Muscle of back (tissue), 11 donors: Measurements from ENCODE around the gene LSM14B. TPM values are rescaled to one million over a fixed set of nuclear protein-coding genes. Genes with fewer than 3 reads are reported as not detected.

Experiments used
- DNase-seq, 3 donors: peaks; one replicate each; pipeline versions ENCODE4 v3.0.0 to v3.0.0-alpha.2; 2013
- polyA plus RNA-seq, 10 donors: library from polyadenylated mRNA; unstranded; fragments of 120-200 nt; gene quantifications; one replicate each; pipeline ENCODE4 v1.2.1, GENCODE V29; 2013; ENCODE audit not compliant: insufficient read length in 10 of 10

LSM14B gene
- polyA plus RNA-seq, 10 donors, result 60.9 to 93.3 (median 79.6) TPM

DNA sequence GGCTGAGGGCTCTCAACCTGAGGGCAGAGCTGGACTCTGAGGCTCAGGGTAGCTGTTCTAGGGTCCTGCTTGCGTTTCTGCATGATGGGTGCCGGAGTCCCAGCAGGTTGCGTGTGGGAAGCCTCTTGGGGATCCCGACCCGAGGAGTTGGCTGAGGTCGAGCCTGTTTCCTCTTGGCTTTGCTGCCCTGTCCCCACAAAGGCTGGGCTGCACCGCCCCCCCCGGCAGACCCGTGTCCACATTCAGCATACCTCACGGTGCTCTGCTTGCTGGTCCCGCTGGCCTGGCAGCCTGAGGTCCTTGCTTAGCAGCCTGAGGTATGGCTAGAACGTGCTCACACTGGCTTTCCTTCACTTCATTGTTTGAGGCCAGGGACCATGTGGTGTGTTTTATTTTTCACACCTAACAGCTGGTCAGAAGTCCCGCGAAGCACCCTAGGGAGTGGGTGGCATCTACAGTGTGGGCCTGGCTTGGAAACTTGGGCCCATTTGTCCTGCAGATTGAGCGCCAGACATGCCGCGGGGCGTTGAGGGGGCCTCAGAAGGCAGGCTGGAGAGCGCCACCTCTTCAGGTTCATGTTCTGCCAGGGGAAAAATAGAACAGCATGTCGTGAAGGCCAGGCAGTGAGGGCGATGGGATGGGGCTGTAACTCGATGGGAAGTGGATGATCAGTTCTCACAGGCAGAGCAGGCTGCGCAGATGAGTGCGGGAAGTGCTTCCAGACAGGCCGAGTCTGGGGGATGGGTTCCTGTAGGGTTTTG, 9.5 kb downstream of the LSM14B start:
- DNase-seq, result no peak

DNA sequence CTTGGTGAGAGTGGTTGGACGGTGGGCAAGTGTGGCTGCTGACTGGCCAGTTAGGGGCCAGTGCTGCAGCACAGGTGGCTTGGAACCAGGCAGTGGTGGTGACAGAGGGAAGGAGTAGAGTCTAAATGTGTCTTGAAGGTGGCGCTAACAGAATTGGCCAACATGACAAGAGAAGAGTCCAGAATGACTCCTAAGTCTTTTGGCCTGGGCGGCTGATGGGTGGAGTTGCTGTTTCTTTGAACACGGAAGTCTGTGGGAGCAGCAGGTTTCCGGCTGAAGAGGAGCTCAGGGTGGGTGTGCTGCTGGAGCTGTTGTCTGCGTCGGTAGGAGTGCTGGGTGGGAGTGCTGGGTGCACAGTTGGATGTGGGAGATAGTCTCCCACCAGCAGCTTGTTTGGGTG, 10.1 kb downstream of the LSM14B start:
- DNase-seq, result no peak

DNA sequence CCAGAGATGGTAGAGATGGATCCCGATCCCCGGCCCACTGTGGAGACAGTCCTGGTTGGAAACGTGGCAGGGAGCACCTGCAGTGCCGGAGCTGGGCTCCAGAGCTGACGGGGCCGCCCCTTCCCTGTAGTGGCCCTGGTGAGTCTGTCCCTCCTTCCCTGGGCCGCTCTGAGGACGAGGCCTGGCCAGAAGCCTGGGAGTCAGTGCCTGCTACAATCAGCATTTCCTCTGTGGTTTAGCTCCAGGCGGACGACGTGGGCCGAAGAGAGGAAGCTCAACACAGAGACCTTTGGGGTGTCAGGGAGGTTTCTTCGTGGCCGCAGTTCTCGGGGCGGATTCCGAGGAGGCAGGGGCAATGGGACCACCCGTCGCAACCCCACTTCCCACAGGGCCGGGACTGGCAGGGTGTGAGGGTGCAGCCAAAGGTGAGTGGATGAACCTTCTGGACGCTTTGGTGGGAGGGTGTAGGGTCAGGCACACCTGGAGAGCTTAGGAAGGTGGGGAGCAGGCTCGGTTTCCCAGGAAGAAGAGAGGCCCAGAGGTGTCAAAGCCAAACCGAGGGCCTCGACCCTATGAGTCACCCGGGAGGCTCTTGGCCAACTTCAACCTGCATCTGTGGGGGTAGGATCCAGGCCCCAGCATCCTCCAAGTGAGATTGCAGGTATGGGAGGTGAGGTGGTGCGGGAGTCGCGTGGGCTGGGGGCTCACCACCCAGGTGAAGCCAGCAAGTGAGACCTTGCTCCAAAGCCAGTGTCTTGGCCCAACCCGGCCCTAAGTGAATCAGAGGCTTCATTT, 11.0 kb downstream of the LSM14B start:
- no peak for DNase-seq

DNA sequence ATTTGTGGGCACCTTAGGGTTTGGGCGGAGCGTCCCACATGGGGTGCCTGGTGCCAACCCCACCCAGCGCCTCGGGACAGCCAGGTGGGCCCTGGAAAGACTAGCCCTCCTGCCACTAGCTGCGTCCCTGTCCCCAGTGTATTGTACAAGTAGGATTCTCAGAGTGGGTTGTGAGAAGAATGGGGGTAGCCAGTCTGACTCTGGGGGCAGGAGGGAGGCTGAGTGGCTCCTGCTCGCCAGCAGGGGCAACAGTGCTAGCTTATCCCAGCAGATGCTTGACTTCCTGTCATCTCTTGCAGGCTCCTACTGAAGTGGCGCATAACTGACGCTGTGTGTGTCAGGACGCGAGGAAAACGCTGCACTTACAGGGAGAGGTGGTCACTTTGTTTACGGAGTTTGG, 11.6 kb downstream of the LSM14B start:
- no peak for DNase-seq

DNA sequence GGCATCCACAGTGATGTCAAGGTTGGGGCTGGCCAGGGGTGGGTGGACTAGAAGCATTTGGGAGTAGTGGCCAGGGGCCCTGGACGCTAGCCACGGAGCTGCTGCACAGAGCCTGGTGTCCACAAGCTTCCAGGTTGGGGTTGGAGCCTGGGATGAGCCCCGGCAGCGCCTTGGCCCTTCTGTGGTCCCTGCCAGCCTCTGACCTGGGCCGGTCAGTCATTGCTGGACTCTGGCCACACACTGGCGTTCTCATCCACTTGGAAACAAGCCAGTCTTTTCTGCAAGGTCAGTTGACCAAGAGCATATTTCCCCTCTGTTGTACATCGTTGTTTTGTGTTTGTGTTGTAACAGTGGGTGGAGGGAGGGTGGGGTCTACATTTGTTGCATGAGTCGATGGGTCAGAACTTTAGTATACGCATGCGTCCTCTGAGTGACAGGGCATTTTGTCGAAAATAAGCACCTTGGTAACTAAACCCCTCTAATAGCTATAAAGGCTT, 12.5 kb downstream of the LSM14B start:
- DNase-seq, result no peak

DNA sequence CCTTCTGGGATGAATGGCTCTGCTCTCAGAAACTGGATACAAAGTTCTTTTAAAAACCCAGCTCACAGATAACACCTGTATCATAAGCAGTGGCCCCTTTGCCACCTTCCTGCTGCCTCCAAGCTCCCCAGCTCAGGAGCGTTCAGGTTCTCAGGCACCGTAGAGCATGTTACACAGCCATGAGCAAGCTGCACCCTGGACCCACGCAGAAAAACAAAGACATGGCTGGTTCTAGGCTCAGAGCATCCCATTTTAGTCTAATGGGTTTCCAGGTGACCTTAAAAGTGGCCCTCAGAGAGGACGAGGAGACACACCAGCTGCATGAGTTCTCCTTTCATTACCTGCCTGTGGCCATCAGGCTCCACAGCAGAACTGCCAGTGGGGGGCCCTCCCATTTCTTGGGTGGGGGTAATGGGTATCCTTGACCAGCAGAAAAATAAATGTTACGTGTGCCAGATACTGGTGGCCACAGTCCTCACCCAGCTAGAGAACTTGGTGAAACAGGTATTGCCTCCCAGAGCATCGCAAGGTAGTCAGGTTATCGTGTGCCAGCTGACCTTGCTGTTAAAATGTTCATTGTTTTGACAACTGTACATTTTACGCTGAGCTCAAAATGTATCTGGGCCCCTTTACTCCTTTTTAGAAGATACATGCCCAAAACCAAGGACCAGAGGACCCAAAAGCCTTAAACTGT, 13.4 kb downstream of the LSM14B start:
- DNase-seq, result no peak

DNA sequence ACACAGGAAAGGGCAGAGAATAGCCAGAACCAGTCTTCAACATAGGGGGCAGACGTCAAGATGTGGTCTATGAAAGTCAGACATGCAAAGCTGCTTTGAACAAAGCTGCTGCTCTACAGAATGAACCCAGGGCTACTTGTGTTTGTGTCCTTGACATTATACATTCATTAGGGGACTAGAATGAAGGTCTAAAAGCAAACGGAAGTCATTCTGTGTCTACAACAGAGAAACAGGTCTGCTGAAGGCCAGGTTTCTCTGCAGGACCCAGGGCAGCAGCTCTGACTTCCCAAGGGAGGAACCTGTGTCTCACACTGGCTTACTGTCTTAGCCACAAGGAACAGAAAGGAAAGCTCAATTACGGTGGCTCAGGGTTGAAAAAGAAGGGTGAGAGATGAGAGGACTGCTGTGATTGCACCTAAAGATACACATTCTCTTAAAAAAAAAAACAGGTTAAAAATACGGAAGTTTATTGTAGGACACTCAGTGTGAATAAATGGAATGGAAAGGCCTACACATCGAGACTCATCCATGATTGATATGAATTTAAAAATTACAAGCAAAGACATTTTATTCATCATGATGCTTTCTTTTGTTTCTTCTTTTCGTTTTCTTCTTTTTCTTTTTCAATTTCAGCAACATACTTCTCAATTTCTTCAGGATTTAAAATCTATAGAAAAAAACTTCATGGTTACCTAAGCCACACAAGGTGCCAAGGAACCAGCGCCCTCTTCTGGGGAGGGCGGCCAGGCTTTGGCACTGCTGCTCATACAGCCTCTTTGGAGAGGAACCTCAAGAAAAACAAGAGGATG, 14.2 kb downstream of the LSM14B start:
- DNase-seq, result peak in 2 of 3 donors; percentile 71 to 78

DNA sequence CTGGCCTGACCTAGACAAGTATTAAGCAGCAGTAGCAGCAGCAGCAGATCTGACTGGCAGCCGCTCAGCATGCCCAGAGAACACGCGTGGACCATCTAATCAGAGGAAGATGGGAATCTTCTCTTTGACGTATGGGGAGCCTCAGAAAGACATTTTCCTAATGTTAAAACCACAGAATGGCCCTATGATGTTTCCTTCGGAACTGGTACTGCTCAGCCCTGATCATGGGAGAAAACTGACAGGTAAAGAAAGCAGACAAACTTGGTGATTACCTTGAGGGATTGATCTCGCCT, 14.8 kb downstream of the LSM14B start:
- no peak for DNase-seq

DNA sequence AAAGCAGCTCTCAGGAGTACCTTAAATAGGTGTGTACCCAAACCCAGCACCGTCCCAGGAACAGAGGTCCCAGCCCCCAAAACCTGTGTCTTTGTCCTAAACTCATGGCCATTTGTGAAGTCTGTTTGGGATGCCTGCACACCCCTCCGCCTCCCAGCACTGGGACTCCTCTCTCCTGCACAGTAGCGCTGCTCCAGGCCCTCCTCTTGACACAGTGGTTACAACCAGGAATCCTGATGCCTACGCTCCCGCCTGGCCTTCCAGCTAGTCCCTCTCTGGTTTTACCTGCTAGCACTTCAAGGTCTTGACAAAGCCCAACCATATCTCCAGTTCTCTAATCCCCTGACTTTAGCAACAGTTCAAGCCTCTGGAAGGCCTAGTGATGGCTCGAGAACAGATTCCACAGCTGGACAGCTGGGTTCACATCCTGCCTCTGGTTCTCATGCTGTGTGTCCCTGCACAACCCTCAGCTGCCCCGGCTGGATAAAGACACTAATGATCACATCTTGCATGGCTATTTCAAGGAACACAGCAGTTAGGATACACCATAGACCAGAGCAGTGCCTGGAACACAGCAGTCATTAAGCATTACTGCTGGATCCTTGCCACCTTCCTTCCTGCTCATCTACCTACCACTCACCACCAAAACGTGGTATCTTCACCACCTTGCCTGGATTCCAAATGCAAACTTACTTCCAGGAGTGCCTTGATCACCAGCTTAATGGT, 15.4 kb downstream of the LSM14B start:
- no peak for DNase-seq

DNA sequence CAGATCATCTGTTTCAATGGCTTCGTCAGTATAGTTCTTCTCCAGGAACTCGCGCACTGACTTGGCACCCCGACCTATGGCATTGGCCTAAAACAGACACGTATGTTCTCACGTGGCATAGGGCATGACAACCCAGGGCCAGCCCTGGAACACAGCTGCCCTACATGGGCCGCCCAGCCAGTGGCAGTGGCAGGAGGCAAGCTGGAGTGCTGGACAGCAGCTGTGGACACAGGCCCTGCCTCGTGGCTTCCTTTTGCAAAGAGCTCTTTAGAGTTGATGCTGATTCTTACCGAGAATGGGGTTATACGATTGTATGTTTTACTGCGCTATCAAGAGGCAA, 15.9 kb downstream of the LSM14B start:
- DNase-seq, result no peak

DNA sequence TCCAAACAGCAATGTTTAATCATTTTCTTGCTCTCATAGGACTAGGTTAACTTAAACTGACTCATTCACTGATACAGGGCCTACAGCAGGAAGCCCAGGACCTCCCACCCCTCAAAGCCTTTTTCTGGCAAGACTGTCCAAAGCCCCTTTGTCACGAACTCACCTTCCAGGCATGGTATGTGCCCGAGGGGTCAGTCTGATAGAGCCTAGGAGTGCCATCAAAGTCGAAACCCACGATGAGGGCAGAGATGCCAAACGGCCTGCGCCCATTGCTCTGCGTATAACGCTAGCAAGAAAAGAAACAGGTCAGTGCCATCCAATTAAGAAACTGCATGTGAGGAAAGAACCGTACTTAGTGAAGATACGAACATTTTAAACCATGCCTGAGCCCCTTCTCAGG, 16.6 kb downstream of the LSM14B start:
- no peak for DNase-seq

DNA sequence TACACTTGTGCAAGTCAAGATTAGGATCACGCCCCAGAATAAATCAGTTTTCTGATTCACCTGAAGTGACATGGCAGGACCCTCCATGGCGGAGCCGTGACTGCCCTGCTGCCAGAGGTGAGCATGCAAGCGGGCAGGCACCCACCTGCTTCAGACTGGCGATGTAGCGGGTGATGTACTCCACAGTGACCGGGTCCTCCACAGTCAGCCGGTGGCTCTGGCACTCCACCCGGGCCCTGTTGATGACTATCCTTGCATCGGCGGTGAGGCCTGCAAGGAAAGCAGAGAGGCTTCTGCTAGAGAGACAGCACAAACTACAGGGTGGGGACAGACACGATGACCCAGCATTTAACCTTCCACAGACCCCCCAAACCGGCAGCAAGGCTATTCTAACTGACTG, 17.4 kb downstream of the LSM14B start:
- no peak for DNase-seq

DNA sequence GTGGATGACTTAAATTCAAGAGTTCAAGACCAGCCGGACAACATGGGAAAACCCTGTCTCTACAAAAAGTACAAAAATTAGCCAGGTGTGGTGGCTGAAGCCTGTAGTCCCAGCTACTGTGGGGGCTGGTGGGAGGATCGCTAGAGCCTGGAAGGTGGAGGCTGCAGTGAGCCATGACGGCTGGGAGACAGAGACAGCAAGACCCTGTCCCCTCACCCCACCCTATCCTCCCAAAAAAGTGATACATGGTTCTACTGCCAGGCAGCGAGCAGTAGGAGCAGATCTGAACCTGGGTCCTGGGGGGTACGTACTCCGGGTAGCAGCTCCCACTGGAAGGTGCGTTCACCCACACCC, 18.7 kb downstream of the LSM14B start:
- DNase-seq, result no peak

DNA sequence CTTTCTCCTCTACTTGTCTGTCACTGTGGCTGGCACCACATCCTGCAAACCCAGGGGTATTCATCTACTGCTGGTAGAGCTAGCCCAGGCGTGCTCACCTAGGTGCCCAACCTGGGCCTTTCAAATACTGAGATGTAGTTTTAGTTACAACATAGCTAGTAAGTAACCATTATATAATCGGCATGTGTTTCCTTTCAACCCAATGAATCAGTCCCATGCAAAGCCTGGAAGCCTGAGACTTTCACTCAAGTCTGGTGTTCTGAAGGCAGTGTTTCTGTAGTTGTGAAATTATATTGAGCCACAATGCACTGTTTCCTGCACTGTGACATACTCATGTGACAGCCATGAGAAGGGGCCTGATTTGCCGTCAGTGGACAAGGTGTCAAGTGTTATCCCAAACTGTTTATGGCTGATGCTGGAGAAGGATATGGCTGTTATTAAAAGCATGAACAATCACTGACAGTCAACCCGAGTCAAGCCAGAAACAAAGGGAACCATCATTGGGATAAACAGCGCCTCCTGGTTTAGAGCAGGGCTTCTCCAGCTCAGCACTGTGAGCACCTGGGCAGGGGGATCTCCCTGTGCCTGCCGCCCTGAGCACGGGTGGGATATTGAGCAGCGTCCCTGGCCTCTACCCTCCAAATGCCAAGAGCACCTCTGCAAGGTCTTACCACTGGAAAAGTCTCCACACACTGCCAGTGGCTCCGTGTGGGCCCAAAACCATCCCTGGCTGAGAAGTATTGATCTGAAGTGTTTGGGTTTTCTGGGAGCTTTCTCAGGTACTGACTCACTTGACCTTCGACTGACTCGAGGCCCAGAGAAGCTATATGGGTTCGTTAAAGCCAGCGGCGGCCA, 19.3 kb downstream of the LSM14B start:
- no peak for DNase-seq

DNA sequence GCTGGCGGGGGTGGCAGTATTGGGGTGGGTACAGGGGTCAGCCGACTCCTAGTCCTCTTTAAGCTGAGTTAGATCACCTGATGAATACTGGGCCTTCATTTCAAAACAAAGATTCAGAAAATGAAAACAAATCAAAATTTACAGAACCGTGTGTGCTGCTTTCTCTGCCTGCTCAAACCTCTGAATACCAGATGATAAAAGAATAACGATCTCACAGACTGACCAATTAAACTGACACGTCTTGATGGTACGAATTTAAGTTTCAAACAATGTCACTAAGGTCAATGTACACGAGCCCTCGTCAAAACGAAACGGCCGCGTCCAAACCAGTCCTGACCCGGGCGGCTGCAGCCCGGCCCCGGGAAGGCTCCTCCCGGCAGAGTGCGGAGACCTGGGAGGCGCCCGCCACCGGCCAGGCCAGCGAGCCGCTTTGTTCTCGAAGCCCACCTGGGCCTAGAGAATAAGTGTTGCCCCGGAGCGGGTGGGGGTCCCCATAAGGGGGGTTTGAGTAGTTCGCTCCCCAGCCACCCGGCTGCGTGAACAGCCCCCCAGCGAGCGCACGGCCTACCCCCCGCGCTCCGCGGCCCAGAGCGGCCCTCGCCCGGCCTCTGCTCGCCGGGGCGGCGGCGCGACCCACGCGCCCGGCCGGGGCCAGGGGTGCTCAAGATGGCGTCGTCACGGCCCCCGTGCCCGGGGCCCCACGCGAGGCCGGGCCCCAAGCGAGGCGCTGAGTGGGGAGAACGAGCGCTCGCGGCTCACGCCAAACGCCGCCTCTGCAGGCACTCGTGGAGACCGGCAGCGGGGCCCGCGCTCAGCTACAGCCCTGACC, 20.2 kb downstream of the LSM14B start:
- peak in 2 of 3 donors; percentile 13 to 27 for DNase-seq

DNA sequence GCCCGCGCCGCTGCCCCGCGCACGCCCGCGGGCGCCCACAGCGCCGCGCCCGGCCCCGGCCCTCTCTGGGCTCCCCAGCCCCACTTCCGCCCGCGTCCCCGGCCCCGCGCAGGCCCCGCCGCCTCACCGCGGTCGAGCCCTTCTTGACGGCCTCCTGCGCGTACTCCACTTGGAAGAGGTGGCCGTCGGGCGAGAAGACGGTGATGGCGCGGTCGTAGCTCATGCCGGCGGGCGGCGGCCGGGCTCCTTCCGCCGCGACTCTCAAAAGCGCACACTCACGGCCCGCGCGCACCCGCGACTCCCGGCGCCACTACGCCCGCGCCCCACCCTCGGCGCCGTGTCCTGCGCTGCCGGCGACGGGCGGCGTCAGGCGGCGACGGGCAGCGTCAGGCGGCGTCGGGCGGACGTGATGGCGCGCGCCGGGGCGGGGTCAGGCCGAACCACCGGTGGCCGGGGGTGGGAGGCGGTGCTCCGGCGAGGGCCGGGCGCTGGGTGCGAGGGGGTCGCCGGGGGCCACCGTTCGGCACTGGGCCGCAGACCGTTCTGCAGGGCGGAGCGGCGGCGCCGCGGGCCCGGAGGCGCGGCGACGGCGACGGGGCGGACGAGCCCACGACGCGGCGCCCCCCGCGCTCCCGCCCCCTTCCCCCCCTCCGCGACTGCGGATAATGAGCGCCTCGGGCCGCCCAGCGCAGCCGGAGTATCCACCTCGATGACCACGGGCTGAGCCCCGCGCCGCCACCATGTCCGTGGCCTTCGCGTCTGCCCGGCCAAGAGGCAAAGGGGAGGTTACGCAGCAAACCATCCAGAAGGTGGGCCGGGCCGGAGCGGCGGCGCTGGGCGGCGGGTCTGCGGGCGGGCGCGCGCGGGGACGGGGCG, 21.0 kb downstream of the LSM14B start, which contains the start of the genes PSMA7 and SS18L1:
Gene PSMA7, minus strand, starts transcription at position 314 of the 876 bp plus-strand sequence. Its CDS starts 91 bp downstream, at position 223.
Gene SS18L1, plus strand, starts transcription at position 689 of the 876 bp plus-strand sequence. Its CDS starts 52 bp downstream, at position 741.
- DNase-seq, result peak; percentile 90 to 95 (median 90)

DNA sequence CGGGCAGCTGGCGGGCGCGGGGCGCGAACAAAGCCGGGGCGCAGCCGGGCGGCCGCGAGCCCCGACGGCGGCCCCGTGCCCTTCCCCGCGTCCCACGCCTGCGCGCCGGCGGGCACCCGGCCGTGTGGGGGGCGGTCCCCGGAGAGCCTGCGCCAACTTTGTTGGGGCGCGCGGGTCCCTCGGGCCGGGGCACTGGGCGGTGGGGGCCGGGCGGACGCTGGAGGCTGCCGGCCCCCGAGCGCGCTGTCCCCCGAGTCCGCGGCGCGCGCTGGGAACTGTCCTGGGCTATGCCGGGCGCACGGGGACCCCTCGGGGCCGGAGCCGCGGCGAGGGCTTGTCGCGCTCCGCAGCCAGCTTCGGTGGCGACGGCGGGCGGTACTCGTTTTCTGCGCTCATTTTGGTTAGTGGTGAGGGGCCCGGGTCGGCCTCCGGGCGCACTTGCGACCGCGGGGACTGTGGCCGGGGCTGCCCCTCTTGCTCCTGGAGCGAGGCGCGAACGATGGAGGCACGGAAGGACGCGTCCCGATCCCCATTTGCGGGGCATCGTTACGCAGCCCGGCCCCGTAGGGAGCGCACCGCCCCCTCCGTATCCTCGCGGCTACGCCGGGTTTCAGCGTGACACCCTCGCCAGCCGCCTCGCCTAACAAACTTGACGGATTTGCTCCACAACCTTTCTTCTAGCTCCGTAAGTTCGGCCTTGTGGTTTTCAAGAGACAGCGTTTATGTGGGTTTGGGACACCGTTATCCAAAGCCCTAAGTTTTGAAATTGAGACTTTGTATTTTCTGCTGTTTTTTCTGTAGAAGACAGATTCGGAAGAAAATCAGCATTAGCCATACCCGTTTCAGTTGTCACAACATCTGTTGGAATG, 21.9 kb downstream of the LSM14B start:
- DNase-seq, result peak in 2 of 3 donors; percentile 55 to 78
